ENCODE measurements around the gene DPYD.

Gene DPYD

GRCh38 chr1:97392701-97393100 is 528.1 kb downstream of the DPYD start:
- peaks cover 3% of the 10 kb centered on the region; the same call in 1 of the 2 replicates for H3K9me3 ChIP-seq (ENCODE audit: insufficient read depth, low read depth, low read length)

GRCh38 chr1:97385536-97386277 is 535.1 kb downstream of the DPYD start:
- Histone ChIP-seq H3K79me2 (ENCODE audit: insufficient read depth, low read length) (no peaks in the 10 kb centered on the region), H4K20me1 (ENCODE audit: insufficient read depth, low read length, poor library complexity, severe bottlenecking) (no peaks in the 10 kb centered on the region), H3F3A (ENCODE audit: low read depth) (no peaks in the 10 kb centered on the region), H3K4me3 (ENCODE audit: low read length, poor library complexity, severe bottlenecking) (no peak overlapping the region), H3K4me2 (ENCODE audit: low read depth, low read length, poor library complexity, severe bottlenecking) (no peak overlapping the region), H3K36me3 (ENCODE audit: insufficient read depth, low read length) (no peaks in the 10 kb centered on the region), H3K9me2 (replicated peaks; ENCODE audit: low read depth, low read length) (no peaks in the 10 kb centered on the region), H3K4me1 (ENCODE audit: insufficient read depth, low read length, poor library complexity, severe bottlenecking) (no peaks in the 10 kb centered on the region), H3K9me3 (ENCODE audit: insufficient read depth, low read depth, low read length) (no peaks in the 10 kb centered on the region), H3K27me3 (ENCODE audit: insufficient read depth, low read length, poor library complexity, severe bottlenecking) (no peaks in the 10 kb centered on the region), H3K9ac (ENCODE audit: low read depth, low read length, poor library complexity, severe bottlenecking) (no peak overlapping the region), H2AFZ (ENCODE audit: low read length) (no peak overlapping the region)
- no peak for TF ChIP-seq EZH2phosphoT487 (IDR thresholded peaks at IDR 0.05; ENCODE audit: borderline replicate concordance)
- TF ChIP-seq CTCF (conservative IDR thresholded peaks at IDR 0.05; ENCODE audit: low read length), result no peak

More at GRCh38 chr1:97392701-97393100, 528.1 kb downstream of the DPYD start:
- Histone ChIP-seq H3K4me2 (ENCODE audit: low read depth, low read length, poor library complexity, severe bottlenecking) (no peak overlapping the region), H4K20me1 (ENCODE audit: insufficient read depth, low read length, poor library complexity, severe bottlenecking) (no peaks in the 10 kb centered on the region), H3K9me2 (replicated peaks; ENCODE audit: low read depth, low read length) (no peaks in the 10 kb centered on the region), H3K36me3 (ENCODE audit: insufficient read depth, low read length) (no peaks in the 10 kb centered on the region), H3K4me3 (ENCODE audit: low read length, poor library complexity, severe bottlenecking) (no peak overlapping the region), H3F3A (ENCODE audit: low read depth) (no peaks in the 10 kb centered on the region), H2AFZ (ENCODE audit: low read length) (no peak overlapping the region), H3K27me3 (ENCODE audit: insufficient read depth, low read length, poor library complexity, severe bottlenecking) (no peaks in the 10 kb centered on the region), H3K9ac (ENCODE audit: low read depth, low read length, poor library complexity, severe bottlenecking) (no peak overlapping the region), H3K79me2 (ENCODE audit: insufficient read depth, low read length) (no peaks in the 10 kb centered on the region), H3K4me1 (ENCODE audit: insufficient read depth, low read length, poor library complexity, severe bottlenecking) (peaks cover 3% of the 10 kb centered on the region)
- no peak for TF ChIP-seq CTCF (conservative IDR thresholded peaks at IDR 0.05; ENCODE audit: low read length)

GRCh38 chr1:97384294-97384968 is 536.4 kb downstream of the DPYD start:
- H3K27me3 ChIP-seq (ENCODE audit: insufficient read depth, low read length, poor library complexity, severe bottlenecking), result no peaks in the 10 kb centered on the region
- H3K9me2 ChIP-seq (replicated peaks; ENCODE audit: low read depth, low read length), result no peaks in the 10 kb centered on the region
- H3K4me3 ChIP-seq (ENCODE audit: low read length, poor library complexity, severe bottlenecking), result no peak overlapping the region
- no peaks in the 10 kb centered on the region for H3K79me2 ChIP-seq (ENCODE audit: insufficient read depth, low read length)
- H3K36me3 ChIP-seq (ENCODE audit: insufficient read depth, low read length), result no peaks in the 10 kb centered on the region
- H3K9ac ChIP-seq (ENCODE audit: low read depth, low read length, poor library complexity, severe bottlenecking), result no peak overlapping the region
- no peaks in the 10 kb centered on the region for H3F3A ChIP-seq (ENCODE audit: low read depth)
- no peaks in the 10 kb centered on the region for H4K20me1 ChIP-seq (ENCODE audit: insufficient read depth, low read length, poor library complexity, severe bottlenecking)
- no peak overlapping the region for H3K4me2 ChIP-seq (ENCODE audit: low read depth, low read length, poor library complexity, severe bottlenecking)
- no peak overlapping the region for H2AFZ ChIP-seq (ENCODE audit: low read length)
- no peaks in the 10 kb centered on the region for H3K9me3 ChIP-seq (ENCODE audit: insufficient read depth, low read depth, low read length)
- TF ChIP-seq CTCF (conservative IDR thresholded peaks at IDR 0.05; ENCODE audit: low read length) (no peak), EZH2phosphoT487 (IDR thresholded peaks at IDR 0.05; ENCODE audit: borderline replicate concordance) (no peak)
- H3K4me1 ChIP-seq (ENCODE audit: insufficient read depth, low read length, poor library complexity, severe bottlenecking), result no peaks in the 10 kb centered on the region

All from Loucy (cell line).